Esophagus mucosa (tissue), 1 donor: ENCODE measurements around the gene MRPL58. TPM values are rescaled to one million over a fixed set of nuclear protein-coding genes. Genes with fewer than 3 reads are reported as not detected.
"Not testable (repeated sequence)": the region's sequence is repeated elsewhere in the genome, so short reads cannot be mapped to it uniquely, and the experiment has no call there.

ENCODE experiments used
- ATAC-seq: fragments of 200-7000 bp; cut with Tn5 transposase; one replicate; pipeline ENCODE4 v1.9.1; 2020
- total RNA-seq: library from RNA; stranded (reverse); gene quantifications from one replicate; pipeline ENCODE4 v1.2.4, GENCODE V29; 2023
- donor health status: DM: yes; HTN: yes; CAD: no.

The MRPL58 gene
- total RNA-seq, 1 donor from 2014 or later = 47.8 TPM

DNA sequence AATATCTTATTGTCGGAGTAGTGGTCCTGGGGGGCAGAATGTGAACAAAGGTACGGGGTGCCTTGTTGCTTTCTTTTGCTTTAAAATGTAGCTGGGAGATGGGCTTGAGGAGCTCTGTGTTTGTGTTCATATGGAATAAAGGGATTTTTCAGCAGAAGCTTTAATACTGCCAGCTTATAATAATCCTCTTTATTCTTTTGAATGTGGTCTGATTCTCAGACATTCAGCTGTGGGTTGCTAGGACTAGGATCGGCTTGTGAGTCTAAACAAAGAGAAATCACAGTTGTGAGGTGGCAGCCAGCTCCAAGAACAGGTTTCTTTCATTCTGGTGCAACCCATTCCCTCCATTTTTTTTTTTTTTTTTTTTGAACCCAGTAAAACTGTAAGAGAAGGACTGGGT lies 7.2 kb downstream of the MRPL58 start:
- ATAC-seq = no peak

DNA sequence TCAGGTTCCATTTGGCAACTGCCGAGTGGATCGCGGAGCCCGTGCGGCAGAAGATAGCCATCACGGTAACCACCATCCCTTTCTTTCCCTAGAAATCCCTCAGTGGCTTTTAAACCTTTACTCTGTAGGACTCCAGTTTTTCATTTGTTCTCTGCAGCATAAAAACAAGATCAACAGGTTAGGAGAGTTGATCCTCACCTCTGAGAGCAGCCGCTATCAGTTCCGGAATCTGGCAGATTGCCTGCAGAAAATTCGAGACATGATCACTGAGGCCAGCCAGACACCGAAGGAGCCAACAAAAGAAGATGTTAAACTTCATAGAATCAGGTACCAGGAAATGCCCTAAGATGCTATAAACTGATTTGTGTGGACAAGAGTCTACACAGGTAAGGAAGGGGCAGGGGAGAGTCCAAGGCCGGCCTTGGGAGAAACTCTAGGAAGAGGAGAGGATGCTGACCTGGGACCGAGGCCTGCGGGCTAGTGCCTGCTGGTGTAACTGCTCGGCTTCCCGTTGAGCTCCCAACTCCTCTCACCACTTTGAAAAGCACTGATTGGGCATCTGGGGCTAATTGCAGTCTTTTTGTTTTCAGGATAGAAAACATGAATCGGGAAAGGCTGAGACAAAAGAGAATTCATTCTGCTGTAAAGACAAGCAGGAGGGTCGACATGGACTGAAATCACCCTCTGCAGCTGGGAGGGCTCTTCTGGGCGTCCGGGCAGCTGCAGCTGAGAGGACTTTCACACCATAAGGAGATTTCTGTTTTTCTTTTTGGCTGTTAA lies 8.1 kb downstream of the MRPL58 start:
- ATAC-seq = no peak

DNA sequence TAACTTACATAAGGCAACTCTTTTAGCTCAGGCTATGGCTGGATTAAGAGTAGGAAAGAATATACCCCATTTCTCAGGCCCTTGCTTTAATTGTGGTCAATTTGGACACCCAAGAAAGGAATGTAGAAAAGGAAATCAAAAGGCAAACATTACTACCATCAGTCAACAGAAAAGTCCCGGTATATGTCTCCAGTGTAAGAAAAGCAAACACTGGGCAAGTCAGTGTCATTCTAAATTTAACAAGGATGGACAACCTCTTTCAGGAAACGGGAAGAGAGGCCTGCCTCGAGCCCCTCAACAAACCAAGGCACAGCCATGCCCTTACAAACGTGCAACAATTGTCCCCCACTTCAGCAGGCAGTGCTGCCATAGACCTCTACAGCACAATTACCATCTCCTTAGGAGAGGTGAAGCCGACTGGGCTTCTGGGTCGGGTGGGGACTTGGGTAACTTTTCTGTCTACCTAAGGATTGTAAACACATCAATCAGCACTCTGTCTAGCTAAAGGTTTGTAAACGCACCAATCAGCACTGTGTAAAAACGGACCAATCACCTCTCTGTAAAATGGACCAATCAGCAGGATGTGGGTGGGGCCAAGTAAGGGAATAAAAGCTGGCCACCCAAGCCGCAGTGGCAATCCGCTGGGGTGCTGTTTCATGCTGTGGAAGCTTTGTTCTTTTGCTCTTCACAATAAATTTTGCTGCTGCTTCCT lies 12.4 kb downstream of the MRPL58 start:
- no peak for ATAC-seq

DNA sequence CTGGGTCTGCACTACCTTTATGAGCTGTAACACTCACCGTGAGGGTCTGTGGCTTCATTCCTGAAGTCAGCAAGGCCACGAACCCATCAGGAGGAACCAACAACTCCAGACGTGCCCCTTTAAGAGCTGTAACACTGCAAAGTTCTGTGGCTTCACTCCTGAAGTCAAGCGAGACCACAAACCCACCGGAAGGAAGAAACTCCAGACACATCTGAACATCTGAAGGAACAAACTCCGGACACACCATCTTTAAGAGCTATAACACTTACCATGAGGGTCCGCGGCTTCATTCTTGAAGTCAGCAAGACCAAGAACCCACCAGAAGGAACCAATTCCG lies 12.9 kb downstream of the MRPL58 start:
- not testable (repeated sequence) for ATAC-seq

DNA sequence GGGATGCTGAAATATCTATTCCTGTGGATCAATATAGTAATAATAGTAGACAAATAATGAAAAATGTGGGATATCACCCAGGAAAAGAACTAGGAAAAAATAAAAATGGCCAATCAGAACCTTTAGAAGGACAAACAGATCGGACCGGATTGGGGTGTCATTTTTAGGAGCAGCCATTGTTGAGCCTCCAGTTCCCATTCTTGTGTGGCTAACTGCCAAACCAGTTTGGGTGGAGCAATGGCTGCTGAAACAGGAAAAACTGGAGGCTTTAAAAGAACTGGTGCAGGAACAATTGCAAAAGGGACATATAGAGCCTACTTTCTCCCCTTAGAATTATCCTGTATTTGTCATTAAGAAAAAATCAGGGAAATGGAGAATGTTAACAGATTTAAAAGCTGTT lies 14.2 kb downstream of the MRPL58 start:
- ATAC-seq = peak; percentile 55

DNA sequence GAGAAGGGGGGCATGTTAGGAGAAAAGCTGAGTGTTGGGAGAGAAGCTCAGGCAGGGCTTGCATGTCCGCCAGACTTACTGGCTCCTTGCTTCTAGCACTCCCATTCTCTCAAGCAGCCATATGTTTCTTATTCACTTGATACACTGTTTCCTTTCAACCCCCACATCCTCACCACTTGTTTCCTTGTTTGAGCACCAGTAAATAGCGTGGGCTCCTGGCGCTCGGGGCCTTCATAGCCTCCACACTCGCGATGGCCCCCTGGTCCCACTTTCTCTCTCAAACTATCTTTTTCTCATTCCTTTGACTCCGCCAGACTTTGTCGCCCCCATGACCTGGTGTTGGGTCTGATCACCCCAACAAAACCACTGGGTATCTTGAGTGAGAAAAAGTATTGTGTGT lies 17.7 kb downstream of the MRPL58 start:
- ATAC-seq = no peak

DNA sequence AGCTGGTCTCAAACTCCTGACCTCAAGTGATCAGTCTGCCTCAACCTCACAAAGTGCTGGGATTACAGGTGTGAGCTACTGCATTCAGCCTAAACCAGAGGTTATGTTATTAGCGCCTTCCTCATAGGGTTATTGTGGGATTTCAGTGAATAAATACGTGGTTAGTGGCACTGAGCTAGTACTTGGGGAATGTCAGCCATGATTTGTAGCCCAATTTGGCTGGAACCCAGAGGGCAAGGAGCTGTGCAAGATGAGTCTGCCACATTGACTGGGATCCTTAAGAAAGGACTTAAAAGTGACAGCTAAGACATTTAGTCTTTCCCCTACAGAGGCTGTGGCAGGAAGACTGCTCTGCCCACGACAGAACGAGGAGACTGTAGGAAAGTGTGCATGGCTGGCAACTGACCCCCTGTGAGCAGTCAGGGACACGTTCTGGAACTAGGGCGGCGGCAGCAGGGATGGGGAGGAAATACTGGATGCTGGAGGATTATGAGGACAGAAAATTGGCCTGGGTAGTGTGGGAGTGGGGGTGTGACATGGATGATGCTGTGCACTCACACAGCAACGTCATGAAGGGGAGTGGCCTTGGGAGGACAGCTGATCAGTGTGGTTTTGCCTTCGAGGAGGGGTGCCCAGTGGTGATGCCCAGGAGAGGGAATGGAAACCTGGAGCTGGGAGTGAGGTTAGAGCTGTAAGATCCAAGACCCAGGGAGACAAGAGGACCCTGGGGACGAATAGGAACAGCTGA lies 19.7 kb downstream of the MRPL58 start:
- ATAC-seq = peak; percentile 46

DNA sequence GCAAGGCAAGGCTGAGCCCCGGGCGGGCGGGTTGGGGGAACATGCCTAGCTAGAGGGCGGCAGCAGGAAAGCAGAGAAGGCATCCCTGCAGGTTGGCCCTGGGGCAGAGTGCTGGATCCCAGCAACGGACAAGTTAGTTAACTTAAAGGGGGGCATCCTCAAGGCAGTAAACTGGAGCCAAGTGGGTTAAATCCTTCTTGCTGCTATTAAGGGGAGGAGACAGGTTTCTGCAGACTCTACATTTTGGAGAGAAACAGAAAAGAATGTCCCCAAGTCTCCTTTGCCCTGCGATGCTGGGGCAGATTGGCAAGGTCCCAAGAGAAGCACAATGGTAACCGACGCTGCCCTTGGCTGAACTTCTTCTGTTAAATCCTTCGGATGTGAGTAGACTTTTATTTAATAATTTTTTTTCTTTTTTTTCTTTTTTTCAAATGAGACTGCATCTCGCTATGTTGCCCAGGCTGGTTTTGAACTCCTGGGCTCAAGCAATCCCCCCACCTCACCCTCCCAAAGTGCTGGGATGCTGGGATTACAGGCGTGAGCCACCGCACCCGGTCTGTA lies 20.3 kb downstream of the MRPL58 start:
- no peak for ATAC-seq

DNA sequence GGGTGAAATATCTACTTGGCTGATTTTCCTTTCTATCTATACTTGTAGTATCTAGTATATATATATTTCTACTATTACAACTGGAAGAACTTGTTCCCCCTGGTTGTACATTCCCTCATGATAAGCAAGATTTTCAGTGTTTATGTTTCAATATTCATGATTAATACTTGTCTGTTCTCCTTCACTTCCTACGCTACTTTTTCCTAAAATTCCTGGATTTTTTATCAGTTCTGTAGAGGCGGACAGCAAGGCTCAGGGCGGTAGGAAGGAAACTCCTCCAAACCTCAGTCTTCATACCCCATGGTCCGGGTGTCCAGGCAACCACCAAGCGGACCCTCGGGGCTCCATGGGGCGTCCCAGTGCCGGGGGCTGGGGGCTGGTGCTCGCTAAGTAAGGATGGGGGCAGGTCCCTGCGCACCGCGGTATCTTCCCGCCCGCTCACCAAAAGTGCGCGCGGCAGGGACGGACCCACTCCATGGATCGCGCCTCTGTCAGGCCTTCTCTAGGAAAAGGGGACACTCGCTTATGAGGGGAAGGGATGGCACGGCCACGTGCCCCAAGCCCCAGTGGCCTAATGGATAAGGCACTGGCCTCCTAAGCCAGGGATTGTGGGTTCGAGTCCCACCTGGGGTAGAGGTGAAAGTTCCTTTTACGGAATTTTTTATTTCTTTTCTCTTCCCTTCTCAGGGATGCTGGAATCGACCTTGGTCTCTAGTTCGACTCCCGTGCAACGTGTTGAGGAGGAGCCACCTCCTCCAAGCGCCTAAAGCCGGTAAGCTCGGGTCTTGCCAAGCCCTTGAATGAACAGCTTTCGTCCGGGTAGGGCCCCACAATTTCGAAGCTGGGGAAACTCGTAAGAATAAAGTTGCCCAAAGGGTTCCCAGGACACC lies 21.1 kb downstream of the MRPL58 start:
- ATAC-seq = peak; percentile 60

DNA sequence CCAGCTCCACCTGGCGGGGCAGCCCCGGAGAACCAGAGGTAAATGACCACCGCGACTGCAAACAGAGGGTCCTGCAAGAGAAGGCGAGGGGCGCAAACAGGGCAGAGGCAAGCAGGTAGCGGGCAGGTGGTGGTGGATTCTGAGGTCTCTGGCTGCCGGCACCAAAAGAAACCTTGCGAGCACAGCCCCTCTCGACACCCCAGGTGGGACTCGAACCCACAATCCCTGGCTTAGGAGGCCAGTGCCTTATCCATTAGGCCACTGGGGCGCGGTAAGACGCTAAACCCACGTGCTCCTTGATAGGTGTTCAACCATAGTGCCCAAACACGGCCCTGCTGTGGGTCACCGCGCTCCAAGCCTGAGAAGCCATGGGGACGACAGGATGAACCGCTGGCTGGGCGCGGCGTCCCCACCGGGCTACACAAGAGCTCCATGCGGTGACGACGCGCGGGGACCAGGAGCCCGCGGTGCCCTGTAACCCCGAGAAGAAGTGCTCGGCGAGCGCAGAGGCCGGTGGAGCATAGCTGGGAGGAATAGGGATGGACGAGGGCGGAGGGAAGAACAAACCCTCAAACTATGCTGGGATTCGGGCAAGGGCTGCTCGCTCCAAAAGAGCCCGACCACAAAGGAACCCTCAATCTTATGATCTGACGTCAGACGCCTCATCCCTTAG lies 21.9 kb downstream of the MRPL58 start:
- peak; percentile 68 for ATAC-seq

DNA sequence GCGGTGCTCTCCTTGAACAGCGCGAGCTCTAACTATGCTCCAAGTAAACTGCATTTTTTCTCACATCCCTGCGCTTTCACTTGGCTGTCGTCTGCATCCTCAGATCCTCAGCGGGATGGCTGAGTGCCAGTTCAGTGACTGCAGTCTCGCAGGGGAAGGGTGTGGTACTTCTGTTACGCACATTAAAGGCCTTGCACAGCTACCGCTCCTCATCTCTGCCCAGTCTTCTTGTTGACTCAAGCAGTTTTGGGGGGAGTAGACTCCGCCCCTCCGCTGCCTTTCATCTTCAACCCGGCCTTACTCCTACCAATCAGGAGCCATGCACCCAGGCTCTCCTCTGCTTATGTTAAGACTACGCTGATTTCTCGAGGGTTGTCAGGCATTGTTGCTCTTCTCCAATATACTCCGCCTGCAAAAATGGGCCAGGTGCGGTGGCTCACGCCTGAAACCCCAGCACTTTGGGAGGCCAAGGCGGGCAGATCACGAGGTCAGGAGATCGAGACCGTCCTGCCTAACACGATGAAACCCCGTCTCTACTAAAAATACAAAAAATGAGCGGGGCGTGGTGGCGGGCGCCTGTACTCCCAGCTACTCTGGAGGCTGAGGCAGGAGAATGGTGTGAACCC lies 24.3 kb downstream of the MRPL58 start:
- ATAC-seq = peak; percentile 59

DNA sequence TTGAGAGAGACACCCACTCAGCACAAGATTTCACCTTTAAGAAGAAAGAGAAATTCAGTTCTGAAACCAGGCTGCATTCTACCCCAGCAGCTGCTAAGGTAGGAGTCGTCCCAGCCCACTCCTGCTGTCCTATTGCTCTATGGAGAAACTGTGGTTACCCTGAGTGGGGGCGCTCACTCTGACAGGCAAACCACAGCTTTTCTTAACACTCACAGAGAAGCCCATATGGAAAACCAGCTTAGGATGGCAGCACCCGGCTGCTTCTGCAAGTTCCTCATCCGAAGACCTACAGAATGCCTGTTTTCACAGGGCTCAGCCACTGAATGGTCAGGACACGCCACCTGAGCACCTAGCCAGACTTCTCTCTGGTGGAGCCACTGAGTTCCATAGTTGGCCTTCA lies 26.8 kb downstream of the MRPL58 start:
- no peak for ATAC-seq

DNA sequence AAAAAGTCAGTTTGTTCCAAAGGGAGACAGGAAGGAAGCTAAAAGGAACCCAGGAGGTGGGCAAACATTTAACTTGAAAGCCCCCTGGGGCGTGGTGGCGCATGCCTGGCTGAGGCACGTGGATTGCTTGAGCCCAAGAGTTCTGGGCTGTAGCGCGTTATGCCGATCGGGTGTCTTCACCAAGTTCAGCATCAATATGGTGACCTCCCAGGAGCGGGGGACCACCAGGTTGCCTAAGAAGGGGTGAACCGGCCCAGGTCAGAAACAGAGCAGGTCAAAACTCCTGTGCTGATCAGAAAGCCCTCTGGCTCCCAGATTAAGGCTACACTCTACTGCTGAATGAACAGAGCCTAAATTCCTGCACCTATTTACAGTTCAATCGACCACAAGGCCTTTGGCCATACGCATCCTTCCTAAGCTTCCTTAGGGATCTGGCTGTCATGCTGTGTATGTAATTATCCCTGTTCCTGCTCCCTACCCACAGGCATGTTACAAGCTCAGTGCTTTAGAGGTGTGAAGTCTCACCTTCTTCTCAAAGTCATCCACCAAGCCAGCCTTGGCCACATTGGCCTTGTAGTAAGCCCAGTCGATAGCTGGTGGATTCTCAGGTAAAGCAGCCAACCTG lies 29.3 kb downstream of the MRPL58 start:
- ATAC-seq = no peak

DNA sequence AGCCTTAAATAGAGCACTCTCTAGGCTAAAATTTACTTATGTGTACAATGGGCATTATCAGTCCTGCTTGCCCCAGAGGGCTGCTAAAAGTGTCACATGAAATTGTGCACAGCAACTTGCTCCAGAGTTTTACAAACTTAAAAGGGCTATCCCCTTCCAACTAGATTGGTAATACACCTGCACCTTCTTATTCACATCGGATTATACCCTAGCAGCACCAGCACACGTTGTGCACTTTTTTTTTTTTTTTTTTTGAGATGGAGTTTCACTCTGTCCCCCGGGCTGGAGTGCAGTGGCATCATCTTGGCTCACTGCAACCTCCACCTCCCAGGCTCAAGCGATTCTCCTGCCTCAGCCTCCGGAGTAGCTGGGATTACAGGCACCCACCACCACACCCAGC lies 31.3 kb downstream of the MRPL58 start:
- ATAC-seq = not testable (repeated sequence)

DNA sequence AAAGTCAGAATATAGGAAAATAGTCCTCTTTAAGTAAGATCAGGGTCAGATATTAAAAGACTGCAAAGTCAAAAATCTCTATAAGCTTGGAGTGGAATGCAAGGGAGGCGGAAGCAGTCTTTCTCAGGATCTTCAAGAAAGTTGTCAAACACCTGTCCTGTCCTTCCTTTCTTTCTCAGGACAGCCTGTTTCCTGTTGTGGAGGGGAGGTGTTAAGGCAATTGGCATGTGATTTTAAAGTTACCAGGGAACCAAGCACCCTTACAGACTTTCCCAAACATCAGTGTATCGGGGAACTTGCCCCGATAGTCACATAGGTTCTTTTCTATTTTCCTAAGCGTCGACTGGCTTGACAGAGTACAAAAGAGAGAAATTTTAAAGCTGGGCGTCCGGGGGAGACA lies 32.2 kb downstream of the MRPL58 start:
- ATAC-seq = no peak

DNA sequence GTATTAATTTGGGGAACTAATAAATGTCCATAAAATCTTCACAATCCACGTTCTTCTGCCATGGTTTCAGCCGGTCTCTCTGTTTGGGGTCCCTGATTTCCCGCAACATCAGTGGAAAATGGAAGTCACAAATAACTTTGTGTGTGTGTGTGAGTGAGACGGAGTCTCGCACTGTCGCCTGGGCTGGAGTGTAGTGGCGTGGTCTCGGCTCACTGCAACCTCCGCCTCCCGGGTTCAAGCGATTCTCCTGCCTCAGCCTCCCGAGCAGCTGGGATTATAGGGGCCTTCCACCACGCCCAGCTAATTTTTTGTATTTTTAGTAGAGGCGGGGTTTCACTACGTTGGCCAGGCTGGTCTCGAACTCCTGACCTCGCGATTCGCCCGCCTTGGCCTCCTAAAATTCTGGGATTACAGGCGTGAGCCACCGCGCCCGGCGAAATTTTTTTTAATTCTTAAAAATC lies 33.5 kb downstream of the MRPL58 start:
- ATAC-seq = not testable (repeated sequence)

DNA sequence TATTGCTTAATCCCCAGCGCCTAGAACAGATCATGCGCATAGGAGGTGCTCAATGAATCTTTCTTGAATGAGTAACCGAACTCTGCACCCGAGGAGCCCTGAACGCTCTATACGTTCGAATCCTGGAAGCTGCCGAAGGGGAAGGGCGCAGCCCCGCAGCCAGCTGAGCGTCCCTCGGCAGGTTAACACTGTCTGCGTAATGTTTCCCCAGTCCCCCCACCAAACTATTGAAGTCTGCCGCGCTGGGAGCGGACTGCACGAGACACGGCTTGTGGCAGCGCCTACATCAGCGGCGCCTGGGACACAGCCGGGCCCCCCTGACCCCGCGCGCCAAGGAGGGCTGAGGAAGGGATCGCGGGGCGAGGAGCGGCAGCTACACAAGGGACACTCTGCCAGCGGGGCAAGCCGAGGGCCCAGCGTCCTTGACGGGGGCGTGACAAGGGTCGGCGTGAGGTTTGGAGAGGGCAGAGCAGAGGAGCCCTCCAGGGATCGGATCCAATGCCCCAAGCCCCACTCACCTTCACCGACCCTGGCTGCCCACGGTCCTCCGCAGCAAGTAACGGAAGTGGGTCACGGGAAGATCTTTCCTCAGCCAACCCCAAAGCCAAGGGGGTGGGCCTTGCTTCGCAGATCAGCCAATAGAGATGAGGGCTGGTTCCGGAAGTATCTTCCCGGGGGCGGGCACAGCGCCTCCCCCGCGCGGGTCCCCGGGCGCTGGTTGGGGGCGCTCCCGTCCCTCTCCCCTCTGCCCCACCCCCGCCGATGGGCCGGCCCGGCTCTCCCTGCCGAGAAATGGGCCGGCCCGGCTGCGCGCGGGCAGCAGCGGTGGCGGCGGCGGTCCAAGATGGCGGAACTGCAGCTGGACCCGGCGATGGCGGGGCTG lies 34.2 kb downstream of the MRPL58 start, which contains the start of the genes ATP5PD and KCTD2:
ATP5PD (minus strand) TSS at position 563 of the 883 bp plus-strand sequence. CDS start 4,319 bp downstream, outside the sequence.
KCTD2 (plus strand) TSS at position 819 of the 883 bp plus-strand sequence; CDS start at position 845, 26 bp downstream.
- peak; percentile 99 for ATAC-seq

DNA sequence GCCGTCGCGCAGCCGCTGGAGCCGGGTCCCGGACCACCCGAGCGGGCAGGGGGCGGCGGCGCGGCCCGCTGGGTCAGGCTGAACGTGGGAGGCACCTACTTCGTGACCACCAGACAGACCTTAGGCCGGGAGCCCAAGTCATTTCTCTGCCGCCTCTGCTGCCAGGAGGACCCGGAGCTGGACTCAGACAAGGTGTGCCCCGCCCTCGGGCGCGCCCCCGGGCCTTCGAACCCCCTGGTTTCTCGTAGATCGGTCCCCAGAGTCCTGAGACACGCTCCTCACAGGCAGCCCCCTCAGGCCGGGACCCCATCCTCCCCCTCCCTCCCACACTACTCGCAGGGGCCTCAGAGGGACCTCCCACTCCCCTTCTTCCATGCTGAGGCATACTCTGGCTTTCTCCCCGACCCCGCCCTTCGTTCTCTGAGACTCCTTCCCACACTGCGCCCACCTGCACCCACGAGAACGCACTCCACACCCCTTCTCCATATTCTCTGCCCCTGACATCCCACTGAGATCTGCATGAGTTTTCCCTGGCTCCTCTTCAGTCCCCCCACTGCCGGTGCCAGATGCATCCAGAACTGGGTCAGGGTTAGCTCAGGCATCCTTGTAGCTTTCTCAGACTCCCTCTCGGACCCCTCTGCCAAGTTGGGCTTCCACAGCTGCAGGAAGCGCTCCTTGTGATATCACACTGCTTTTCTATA lies 35.1 kb downstream of the MRPL58 start:
- ATAC-seq = peak; percentile 3
